ENCODE data around the gene HIVEP2. TPM values are rescaled to one million over a fixed set of nuclear protein-coding genes. Genes with fewer than 3 reads are reported as not detected.

Gene HIVEP2
- total RNA-seq, 1 donor from 2014 or later, result 7.9 TPM

- Histone ChIP-seq H3K27me3 (ENCODE audit: control insufficient read depth, insufficient read depth, low read length) (no peaks in the 10 kb centered on the region), H3K36me3 (ENCODE audit: control insufficient read depth, insufficient read depth, low read length) (no peaks in the 10 kb centered on the region), H3K4me3 (ENCODE audit: low read depth, low read length) (no peak overlapping the region)
- no peak for FAIRE-seq
- no peak for DNase-seq (ENCODE audit: low read depth)
- TF ChIP-seq CTCF (IDR thresholded peaks at IDR 0.05; ENCODE audit: insufficient read depth, low read length, severe bottlenecking), result no peak
Observed at GRCh38 chr6:142867355-142867801, 77.6 kb downstream of the HIVEP2 start.

GRCh38 chr6:142863981-142864380, 81.0 kb downstream of the HIVEP2 start:
- no peak overlapping the region for H3K4me3 ChIP-seq (ENCODE audit: low read depth, low read length)
- H3K27me3 ChIP-seq (ENCODE audit: control insufficient read depth, insufficient read depth, low read length), result no peaks in the 10 kb centered on the region
- no peaks in the 10 kb centered on the region for H3K36me3 ChIP-seq (ENCODE audit: control insufficient read depth, insufficient read depth, low read length)
- FAIRE-seq (no peak), DNase-seq (ENCODE audit: low read depth) (no peak)
- no peak for TF ChIP-seq CTCF (IDR thresholded peaks at IDR 0.05; ENCODE audit: insufficient read depth, low read length, severe bottlenecking)

GRCh38 chr6:142861711-142862110, 83.3 kb downstream of the HIVEP2 start:
- Histone ChIP-seq H3K36me3 (ENCODE audit: control insufficient read depth, insufficient read depth, low read length) (no peaks in the 10 kb centered on the region), H3K4me3 (ENCODE audit: low read depth, low read length) (no peak overlapping the region), H3K27me3 (ENCODE audit: control insufficient read depth, insufficient read depth, low read length) (no peaks in the 10 kb centered on the region)
- TF ChIP-seq CTCF (IDR thresholded peaks at IDR 0.05; ENCODE audit: insufficient read depth, low read length, severe bottlenecking), result no peak
- FAIRE-seq, result no peak
- DNase-seq (ENCODE audit: low read depth), result no peak

GRCh38 chr6:142860498-142860897, 84.5 kb downstream of the HIVEP2 start:
- DNase-seq (ENCODE audit: low read depth) (no peak), FAIRE-seq (no peak)
- H3K4me3 ChIP-seq (ENCODE audit: low read depth, low read length), result no peak overlapping the region
- no peaks in the 10 kb centered on the region for H3K27me3 ChIP-seq (ENCODE audit: control insufficient read depth, insufficient read depth, low read length)
- TF ChIP-seq CTCF (IDR thresholded peaks at IDR 0.05; ENCODE audit: insufficient read depth, low read length, severe bottlenecking), result no peak
- no peaks in the 10 kb centered on the region for H3K36me3 ChIP-seq (ENCODE audit: control insufficient read depth, insufficient read depth, low read length)

GRCh38 chr6:142857796-142858555, 87.0 kb downstream of the HIVEP2 start:
- no peak for FAIRE-seq
- Histone ChIP-seq H3K4me3 (ENCODE audit: low read depth, low read length) (no peak overlapping the region), H3K27me3 (ENCODE audit: control insufficient read depth, insufficient read depth, low read length) (no peaks in the 10 kb centered on the region), H3K36me3 (ENCODE audit: control insufficient read depth, insufficient read depth, low read length) (no peaks in the 10 kb centered on the region)
- TF ChIP-seq CTCF (IDR thresholded peaks at IDR 0.05; ENCODE audit: insufficient read depth, low read length, severe bottlenecking), result no peak
- DNase-seq (ENCODE audit: low read depth), result no peak

Data from bronchial epithelial cell (primary cell).